ENCODE data around the gene SH2D7.

Gene SH2D7

GRCh38 chr15:78093242-78094020 is 1.1 kb downstream of the SH2D7 start:
- TF ChIP-seq, protein P1, sequence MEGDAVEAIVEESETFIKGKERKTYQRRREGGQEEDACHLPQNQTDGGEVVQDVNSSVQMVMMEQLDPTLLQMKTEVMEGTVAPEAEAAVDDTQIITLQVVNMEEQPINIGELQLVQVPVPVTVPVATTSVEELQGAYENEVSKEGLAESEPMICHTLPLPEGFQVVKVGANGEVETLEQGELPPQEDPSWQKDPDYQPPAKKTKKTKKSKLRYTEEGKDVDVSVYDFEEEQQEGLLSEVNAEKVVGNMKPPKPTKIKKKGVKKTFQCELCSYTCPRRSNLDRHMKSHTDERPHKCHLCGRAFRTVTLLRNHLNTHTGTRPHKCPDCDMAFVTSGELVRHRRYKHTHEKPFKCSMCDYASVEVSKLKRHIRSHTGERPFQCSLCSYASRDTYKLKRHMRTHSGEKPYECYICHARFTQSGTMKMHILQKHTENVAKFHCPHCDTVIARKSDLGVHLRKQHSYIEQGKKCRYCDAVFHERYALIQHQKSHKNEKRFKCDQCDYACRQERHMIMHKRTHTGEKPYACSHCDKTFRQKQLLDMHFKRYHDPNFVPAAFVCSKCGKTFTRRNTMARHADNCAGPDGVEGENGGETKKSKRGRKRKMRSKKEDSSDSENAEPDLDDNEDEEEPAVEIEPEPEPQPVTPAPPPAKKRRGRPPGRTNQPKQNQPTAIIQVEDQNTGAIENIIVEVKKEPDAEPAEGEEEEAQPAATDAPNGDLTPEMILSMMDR (conservative IDR thresholded peaks at IDR 0.05; ENCODE audit: low read length) = no peak
- no peak for TF ChIP-seq EZH2phosphoT487 (IDR thresholded peaks at IDR 0.05; ENCODE audit: borderline replicate concordance)
- no peaks in the 10 kb centered on the region for H3K79me2 ChIP-seq (ENCODE audit: insufficient read depth, low read length)
- no peaks in the 10 kb centered on the region for H3K9me3 ChIP-seq (ENCODE audit: insufficient read depth, low read depth, low read length)
- no peaks in the 10 kb centered on the region for H4K20me1 ChIP-seq (ENCODE audit: insufficient read depth, low read length, poor library complexity, severe bottlenecking)
- H3K4me3 ChIP-seq (ENCODE audit: low read length, poor library complexity, severe bottlenecking) = no peak overlapping the region
- H3F3A ChIP-seq (ENCODE audit: low read depth) = no peaks in the 10 kb centered on the region
- no peak overlapping the region for H2AFZ ChIP-seq (ENCODE audit: low read length)
- H3K36me3 ChIP-seq (ENCODE audit: insufficient read depth, low read length) = no peaks in the 10 kb centered on the region
- H3K9me2 ChIP-seq (replicated peaks; ENCODE audit: low read depth, low read length) = no peaks in the 10 kb centered on the region
- H3K4me2 ChIP-seq (ENCODE audit: low read depth, low read length, poor library complexity, severe bottlenecking) = no peak overlapping the region
- no peaks in the 10 kb centered on the region for H3K27me3 ChIP-seq (ENCODE audit: insufficient read depth, low read length, poor library complexity, severe bottlenecking)
- no peak overlapping the region for H3K9ac ChIP-seq (ENCODE audit: low read depth, low read length, poor library complexity, severe bottlenecking)
- H3K4me1 ChIP-seq (ENCODE audit: insufficient read depth, low read length, poor library complexity, severe bottlenecking) = peaks cover 20% of the 10 kb centered on the region

- Histone ChIP-seq H3K9me3 (ENCODE audit: insufficient read depth, low read depth, low read length) (no peaks in the 10 kb centered on the region), H3K79me2 (ENCODE audit: insufficient read depth, low read length) (no peaks in the 10 kb centered on the region), H2AFZ (ENCODE audit: low read length) (no peak overlapping the region), H4K20me1 (ENCODE audit: insufficient read depth, low read length, poor library complexity, severe bottlenecking) (no peaks in the 10 kb centered on the region), H3K9ac (ENCODE audit: low read depth, low read length, poor library complexity, severe bottlenecking) (no peak overlapping the region), H3K36me3 (ENCODE audit: insufficient read depth, low read length) (no peaks in the 10 kb centered on the region), H3K27me3 (ENCODE audit: insufficient read depth, low read length, poor library complexity, severe bottlenecking) (no peaks in the 10 kb centered on the region), H3F3A (ENCODE audit: low read depth) (no peaks in the 10 kb centered on the region), H3K4me2 (ENCODE audit: low read depth, low read length, poor library complexity, severe bottlenecking) (no peak overlapping the region), H3K4me3 (ENCODE audit: low read length, poor library complexity, severe bottlenecking) (no peak overlapping the region), H3K4me1 (ENCODE audit: insufficient read depth, low read length, poor library complexity, severe bottlenecking) (peaks cover 10% of the 10 kb centered on the region), H3K9me2 (replicated peaks; ENCODE audit: low read depth, low read length) (no peaks in the 10 kb centered on the region)
- TF ChIP-seq EZH2phosphoT487 (IDR thresholded peaks at IDR 0.05; ENCODE audit: borderline replicate concordance) = no peak
- TF ChIP-seq, protein P1 (conservative IDR thresholded peaks at IDR 0.05; ENCODE audit: low read length) = no peak
Measured at GRCh38 chr15:78097667-78098066, 5.3 kb downstream of the SH2D7 start.

- H3K9me2 ChIP-seq (replicated peaks; ENCODE audit: low read depth, low read length) = no peaks in the 10 kb centered on the region
- H3K27me3 ChIP-seq (ENCODE audit: insufficient read depth, low read length, poor library complexity, severe bottlenecking) = no peaks in the 10 kb centered on the region
- H3K36me3 ChIP-seq (ENCODE audit: insufficient read depth, low read length) = no peaks in the 10 kb centered on the region
- peaks cover 10% of the 10 kb centered on the region for H3K4me1 ChIP-seq (ENCODE audit: insufficient read depth, low read length, poor library complexity, severe bottlenecking)
- H4K20me1 ChIP-seq (ENCODE audit: insufficient read depth, low read length, poor library complexity, severe bottlenecking) = no peaks in the 10 kb centered on the region
- TF ChIP-seq EZH2phosphoT487 (IDR thresholded peaks at IDR 0.05; ENCODE audit: borderline replicate concordance) = no peak
- TF ChIP-seq, protein P1 (conservative IDR thresholded peaks at IDR 0.05; ENCODE audit: low read length) = no peak
- H3K9me3 ChIP-seq (ENCODE audit: insufficient read depth, low read depth, low read length) = no peaks in the 10 kb centered on the region
- H3K79me2 ChIP-seq (ENCODE audit: insufficient read depth, low read length) = no peaks in the 10 kb centered on the region
- no peaks in the 10 kb centered on the region for H3F3A ChIP-seq (ENCODE audit: low read depth)
- H3K4me3 ChIP-seq (ENCODE audit: low read length, poor library complexity, severe bottlenecking) = no peak overlapping the region
- no peak overlapping the region for H2AFZ ChIP-seq (ENCODE audit: low read length)
- no peak overlapping the region for H3K4me2 ChIP-seq (ENCODE audit: low read depth, low read length, poor library complexity, severe bottlenecking)
- H3K9ac ChIP-seq (ENCODE audit: low read depth, low read length, poor library complexity, severe bottlenecking) = no peak overlapping the region
Measured at GRCh38 chr15:78098131-78098755, 5.9 kb downstream of the SH2D7 start.
